Activated B cell treated with CpG ODN at 0.5 μM for 24 hours (primary cell): ENCODE data around the gene NOL4L. TPM values are rescaled to one million over a fixed set of nuclear protein-coding genes. Genes with fewer than 3 reads are reported as not detected.

Experiments
- ATAC-seq: fragments of 200-7000 bp; cut with Tn5 transposase; one replicate; pipeline ENCODE4 v1.10.0; 2021; ENCODE audit warnings: low read depth, mild to moderate bottlenecking, moderate library complexity
- CTCF ChIA-PET: fragments of 350-600 bp; sonication (Branson Sonifier 250); formaldehyde crosslinking; loops from one replicate; lab custom pipeline; 2021; ENCODE audit warnings: antibody characterized with exemption; lab: Charles Lee
- POLR2A ChIA-PET: fragments of 350-600 bp; sonication (Branson Sonifier 250); formaldehyde crosslinking; loops from one replicate; lab custom pipeline; 2021; ENCODE audit warnings: antibody characterized with exemption; lab: Charles Lee
- DNase-seq: peaks from one replicate; pipeline ENCODE4 v3.0.0; 2022
- H3K27ac Mint-ChIP-seq: one replicate; pipeline ENCODE4 v1.8.0; 2020; ENCODE audit warnings: mixed read lengths
- H3K27me3 Mint-ChIP-seq: one replicate; pipeline ENCODE4 v1.8.0; 2021; ENCODE audit warnings: mixed read lengths
- H3K36me3 Mint-ChIP-seq: one replicate; pipeline ENCODE4 v1.8.0; 2021; ENCODE audit warnings: low read depth, mixed read lengths
- H3K4me1 Mint-ChIP-seq: one replicate; pipeline ENCODE4 v1.8.0; 2021; ENCODE audit warnings: mixed read lengths
- H3K4me3 Mint-ChIP-seq: one replicate; pipeline ENCODE4 v1.8.0; 2020; ENCODE audit warnings: mild to moderate bottlenecking, mixed read lengths
- H3K9me3 Mint-ChIP-seq: one replicate; pipeline ENCODE4 v1.8.0; 2020; ENCODE audit warnings: mixed read lengths
- CTCF ChIP-seq: fragments of 200-600 bp; IDR thresholded peaks from one replicate; pipeline ENCODE4 v1.8.0; 2022; ENCODE audit warnings: antibody characterized with exemption, mild to moderate bottlenecking
- intact Hi-C: fragments of 100-400 bp; cut with micrococcal nuclease; formaldehyde crosslinking; loops from one replicate; pipeline ENCODE4 v1.15.1; 2024
- total RNA-seq: library from RNA; stranded (reverse); gene quantifications from 2 replicates; pipeline ENCODE4 v1.2.3, GENCODE V29; 2022

Gene NOL4L
- total RNA-seq, 1 donor from 2014 or later, result 4.7 TPM

GRCh38 chr20:32577023-32577422 is 8.1 kb downstream of the NOL4L start:
- ATAC-seq, result no peak
- Mint-ChIP-seq H3K27ac (no peak overlapping the region), H3K27me3 (peaks cover 4% of the 10 kb centered on the region), H3K4me3 (no peak overlapping the region), H3K36me3 (no peaks in the 10 kb centered on the region), H3K4me1 (peaks cover 14% of the 10 kb centered on the region), H3K9me3 (no peaks in the 10 kb centered on the region)
- intact Hi-C loops, result no loop called here
- ChIA-PET CTCF (no interaction called here), POLR2A (interaction anchor here (0.6 kb wide), 1 partner anchor 119 kb away, joined by 10 read pairs; no protein-coding TSS in a partner anchor)
- DNase-seq, result no peak
- no peak for TF ChIP-seq CTCF

- Mint-ChIP-seq H3K4me3 (no peak overlapping the region), H3K27ac (no peak overlapping the region), H3K9me3 (no peaks in the 10 kb centered on the region), H3K27me3 (peaks cover 5% of the 10 kb centered on the region), H3K36me3 (no peaks in the 10 kb centered on the region), H3K4me1 (peaks cover 9% of the 10 kb centered on the region)
- POLR2A ChIA-PET, result interaction anchor here (0.6 kb wide), 1 partner anchor 119 kb away, joined by 10 read pairs; no protein-coding TSS in a partner anchor
- CTCF ChIA-PET, result no interaction called here
- ATAC-seq (no peak), DNase-seq (no peak)
- no peak for TF ChIP-seq CTCF
- intact Hi-C loops, result no loop called here
Observed at GRCh38 chr20:32576560-32576959, 8.6 kb downstream of the NOL4L start.

- ChIA-PET CTCF (no interaction called here), POLR2A (interaction anchor here (0.5 kb wide), 1 partner anchor 192 kb away, joined by 5 read pairs; no protein-coding TSS in a partner anchor)
- Mint-ChIP-seq H3K4me3 (no peak overlapping the region), H3K36me3 (no peaks in the 10 kb centered on the region), H3K27ac (no peak overlapping the region), H3K27me3 (peaks cover 7% of the 10 kb centered on the region), H3K9me3 (no peaks in the 10 kb centered on the region), H3K4me1 (peaks cover 2% of the 10 kb centered on the region)
- TF ChIP-seq CTCF, result no peak
- DNase-seq, result no peak
- ATAC-seq, result no peak
- intact Hi-C loops, result no loop called here
Observed at GRCh38 chr20:32575805-32576204, 9.3 kb downstream of the NOL4L start.

- peaks cover 2% of the 10 kb centered on the region for H3K4me1 Mint-ChIP-seq
- intact Hi-C loops, result no loop called here
- no peak for TF ChIP-seq CTCF
- H3K9me3 Mint-ChIP-seq, result no peaks in the 10 kb centered on the region
- no peak overlapping the region for H3K4me3 Mint-ChIP-seq
- H3K36me3 Mint-ChIP-seq, result no peaks in the 10 kb centered on the region
- DNase-seq (no peak), ATAC-seq (no peak)
- H3K27ac Mint-ChIP-seq, result no peak overlapping the region
- CTCF ChIA-PET, result no interaction called here
- peaks cover 7% of the 10 kb centered on the region for H3K27me3 Mint-ChIP-seq
- POLR2A ChIA-PET, result no interaction called here
Observed at GRCh38 chr20:32575227-32575581, 9.9 kb downstream of the NOL4L start.

- no peak for TF ChIP-seq CTCF
- Mint-ChIP-seq H3K27me3 (peaks cover 7% of the 10 kb centered on the region), H3K4me3 (no peak overlapping the region), H3K9me3 (no peaks in the 10 kb centered on the region), H3K36me3 (no peaks in the 10 kb centered on the region), H3K4me1 (peaks cover 2% of the 10 kb centered on the region), H3K27ac (no peak overlapping the region)
- CTCF ChIA-PET, result no interaction called here
- ATAC-seq, result no peak
- no peak for DNase-seq
- POLR2A ChIA-PET, result interaction anchor here (0.6 kb wide), 1 partner anchor 40 kb away, joined by 6 read pairs; no protein-coding TSS in a partner anchor
- intact Hi-C loops, result no loop called here
Observed at GRCh38 chr20:32574296-32575226, 10.6 kb downstream of the NOL4L start.
